ENCODE data around the gene DNAJC11.

Gene DNAJC11

GRCh38 chr1:6594977-6595740, 106.5 kb downstream of the DNAJC11 start:
- no peak for TF ChIP-seq CTCF (IDR thresholded peaks at IDR 0.05; ENCODE audit: low read length, missing control alignments)
- DNase-seq (ENCODE audit: low read depth), result no peak
- no peak overlapping the region for H3K4me3 ChIP-seq (replicated peaks; ENCODE audit: low read depth, low read length)

GRCh38 chr1:6593810-6594209, 107.8 kb downstream of the DNAJC11 start:
- TF ChIP-seq CTCF (IDR thresholded peaks at IDR 0.05; ENCODE audit: low read length, missing control alignments), result no peak
- DNase-seq (ENCODE audit: low read depth), result no peak
- H3K4me3 ChIP-seq (replicated peaks; ENCODE audit: low read depth, low read length), result no peak overlapping the region

- H3K4me3 ChIP-seq (replicated peaks; ENCODE audit: low read depth, low read length), result no peak overlapping the region
- DNase-seq (ENCODE audit: low read depth), result no peak
- no peak for TF ChIP-seq CTCF (IDR thresholded peaks at IDR 0.05; ENCODE audit: low read length, missing control alignments)
These were observed 108.6 kb downstream of the DNAJC11 start for GRCh38 chr1:6592865-6593593.

GRCh38 chr1:6592441-6592840, 109.2 kb downstream of the DNAJC11 start:
- H3K4me3 ChIP-seq (replicated peaks; ENCODE audit: low read depth, low read length), result no peak overlapping the region
- TF ChIP-seq CTCF (IDR thresholded peaks at IDR 0.05; ENCODE audit: low read length, missing control alignments), result no peak
- no peak for DNase-seq (ENCODE audit: low read depth)

- no peak for TF ChIP-seq CTCF (IDR thresholded peaks at IDR 0.05; ENCODE audit: low read length, missing control alignments)
- DNase-seq (ENCODE audit: low read depth), result no peak
These were observed 110.0 kb downstream of the DNAJC11 start for GRCh38 chr1:6591644-6592043.

GRCh38 chr1:6591222-6591621, 110.4 kb downstream of the DNAJC11 start:
- DNase-seq (ENCODE audit: low read depth), result no peak
- H3K4me3 ChIP-seq (replicated peaks; ENCODE audit: low read depth, low read length), result no peak overlapping the region
- no peak for TF ChIP-seq CTCF (IDR thresholded peaks at IDR 0.05; ENCODE audit: low read length, missing control alignments)

More at GRCh38 chr1:6591644-6592043, 110.0 kb downstream of the DNAJC11 start:
- H3K4me3 ChIP-seq (replicated peaks; ENCODE audit: low read depth, low read length), result no peak overlapping the region
